Trophoblast cell (in vitro differentiated cells and primary cell): ENCODE results near the gene SRP9.

Source experiments
- DNase-seq, 2 donors: peaks; one replicate each; pipeline ENCODE4 v3.0.0-alpha.2; 2016
- H2AFZ ChIP-seq: 2 replicates; pipeline ENCODE4 v1.6.1; 2013; ENCODE audit warnings: low read length, moderate library complexity, mild to moderate bottlenecking; ENCODE audit not compliant: insufficient read depth, poor library complexity
- H2AK5ac ChIP-seq: 2 replicates; pipeline ENCODE4 v1.6.1; 2013; ENCODE audit warnings: mild to moderate bottlenecking, low read length
- H2BK120ac ChIP-seq: 2 replicates; pipeline ENCODE4 v1.6.1; 2013; ENCODE audit warnings: low read length, mild to moderate bottlenecking, moderate library complexity; ENCODE audit not compliant: insufficient read depth, poor library complexity
- H2BK12ac ChIP-seq: 2 replicates; pipeline ENCODE4 v1.6.1; 2013; ENCODE audit warnings: mild to moderate bottlenecking, low read length, moderate library complexity
- H2BK5ac ChIP-seq: 2 replicates; pipeline ENCODE4 v1.6.1; 2013; ENCODE audit warnings: low read length, low read depth, moderate library complexity, mild to moderate bottlenecking; ENCODE audit not compliant: poor library complexity
- H3K14ac ChIP-seq: 2 replicates; pipeline ENCODE4 v1.6.1; 2013; ENCODE audit warnings: mild to moderate bottlenecking, low read length
- H3K18ac ChIP-seq: 2 replicates; pipeline ENCODE4 v1.6.1; 2013; ENCODE audit warnings: mild to moderate bottlenecking, low read length
- H3K23ac ChIP-seq: 2 replicates; pipeline ENCODE4 v1.6.1; 2013; ENCODE audit warnings: low read length
- H3K27ac ChIP-seq: 2 replicates; pipeline ENCODE4 v1.5.1; 2013; ENCODE audit warnings: low read depth, mild to moderate bottlenecking, inconsistent platforms, low read length, moderate library complexity
- H3K27me3 ChIP-seq: 2 replicates; pipeline ENCODE4 v1.6.1; 2013; ENCODE audit warnings: inconsistent platforms, mild to moderate bottlenecking, low read length, moderate library complexity; ENCODE audit not compliant: insufficient read depth
- H3K36me3 ChIP-seq, 2 experiments: 1 replicate in 1 of 2; 2 replicates in 1 of 2; pipeline ENCODE4 v1.6.1; 2013; ENCODE audit warnings: low read length in 2 of 2, mild to moderate bottlenecking in 2 of 2, moderate library complexity in 1 of 2; ENCODE audit not compliant: insufficient read depth in 2 of 2, control insufficient read depth in 1 of 2
- H3K4ac ChIP-seq: 2 replicates; pipeline ENCODE4 v1.6.1; 2013; ENCODE audit warnings: low read depth, mild to moderate bottlenecking, low read length, moderate library complexity
- H3K4me1 ChIP-seq, 2 experiments: 1 replicate in 1 of 2; 2 replicates in 1 of 2; pipeline ENCODE4 v1.6.1; 2013; ENCODE audit warnings: low read length in 2 of 2, mild to moderate bottlenecking in 2 of 2, moderate library complexity in 1 of 2; ENCODE audit not compliant: insufficient read depth in 2 of 2, control insufficient read depth in 1 of 2
- H3K4me2 ChIP-seq: 2 replicates; pipeline ENCODE4 v1.6.1; 2013; ENCODE audit warnings: inconsistent platforms, mild to moderate bottlenecking, low read length, moderate library complexity
- H3K4me3 ChIP-seq: 2 replicates; pipeline ENCODE4 v1.5.1; 2013; ENCODE audit warnings: mild to moderate bottlenecking, low read depth, low read length, inconsistent platforms
- H3K79me1 ChIP-seq: one replicate; pipeline ENCODE4 v1.6.1; 2013; ENCODE audit warnings: low read length
- H3K79me2 ChIP-seq: 2 replicates; pipeline ENCODE4 v1.6.1; 2013; ENCODE audit warnings: low read length, mild to moderate bottlenecking; ENCODE audit not compliant: control insufficient read depth, insufficient read depth, poor library complexity
- H3K9ac ChIP-seq: 2 replicates; pipeline ENCODE4 v1.6.1; 2013; ENCODE audit warnings: mild to moderate bottlenecking, low read length
- H3K9me3 ChIP-seq: 2 replicates; pipeline ENCODE4 v1.6.1; 2013; ENCODE audit warnings: low read depth, mild to moderate bottlenecking, control low read depth, inconsistent platforms, low read length; ENCODE audit not compliant: insufficient read depth
- H4K12ac ChIP-seq: 2 replicates; pipeline ENCODE4 v1.6.1; 2013; ENCODE audit warnings: low read depth, mild to moderate bottlenecking, low read length, moderate library complexity
- H4K8ac ChIP-seq: 2 replicates; pipeline ENCODE4 v1.6.1; 2013; ENCODE audit warnings: low read depth, mild to moderate bottlenecking, low read length, moderate library complexity
- H4K91ac ChIP-seq: one replicate; pipeline ENCODE4 v1.6.1; 2013; ENCODE audit warnings: low read depth, mild to moderate bottlenecking, low read length, moderate library complexity
- WGBS: extraction: QIAGEN DNeasy Blood & Tissue Kit; methylation state at CpG from one replicate; pipeline ENCODE4 v1.1.7; 2013; ENCODE audit warnings: missing lambda C conversion rate; ENCODE audit not compliant: insufficient read length, insufficient coverage; ENCODE audit errors: extremely low coverage; 5-methylcytosine and 5-hydroxymethylcytosine counted together

Gene SRP9

DNA sequence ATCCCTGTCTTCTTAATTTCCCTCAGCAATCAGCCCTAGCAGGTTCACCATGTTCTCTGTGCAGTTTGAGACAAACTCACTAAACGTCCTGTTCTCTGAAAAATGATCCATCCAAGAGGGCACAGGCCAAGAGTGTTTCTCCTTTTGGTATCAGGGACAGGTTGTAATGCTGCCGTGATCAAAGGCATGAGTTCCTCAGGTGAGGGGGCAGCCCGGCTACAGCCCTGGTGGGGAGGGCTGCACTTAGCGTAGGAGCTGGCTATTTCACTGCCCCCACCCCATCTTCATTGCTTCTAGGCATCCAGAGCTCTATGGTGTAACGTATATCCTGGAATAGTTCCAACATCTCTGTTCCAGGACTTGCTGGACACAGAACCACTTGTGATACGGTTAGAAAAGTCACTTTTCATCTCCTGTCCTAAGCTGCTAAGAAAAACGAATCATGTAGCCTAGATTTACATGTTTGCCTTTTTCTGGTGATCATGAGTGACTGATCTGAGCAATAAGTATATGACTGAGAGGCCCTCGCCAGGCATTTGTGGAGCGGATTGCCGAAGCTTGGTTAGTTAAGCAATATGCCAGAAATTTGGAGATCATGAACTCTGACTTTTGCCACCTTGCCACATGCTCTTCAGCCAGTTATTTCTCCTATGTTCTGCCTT, 41.1 kb upstream of the SRP9 start:
- no peak overlapping the region for H3K4ac ChIP-seq
- WGBS = no CpG with 5 or more reads among the region's 10 CpGs

DNA sequence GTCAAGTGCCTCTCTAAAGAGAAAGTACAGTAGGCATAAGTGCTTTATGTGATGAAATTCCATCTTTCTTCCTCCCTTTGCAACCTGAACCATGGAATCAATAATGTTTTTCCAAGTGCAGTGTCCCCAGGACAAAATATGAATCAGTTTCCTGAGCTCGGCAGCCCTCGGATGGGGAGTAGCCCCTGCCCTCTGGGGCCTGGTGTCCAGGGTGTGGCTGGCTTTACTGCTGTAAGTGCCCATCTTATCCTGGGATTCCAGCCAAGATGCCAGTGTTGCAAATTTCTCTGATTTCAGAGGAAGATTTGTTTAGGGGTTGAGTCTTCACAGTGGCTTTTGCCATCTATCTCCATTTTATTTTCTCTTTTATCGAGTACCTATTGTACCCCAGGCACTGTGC, 40.5 kb upstream of the SRP9 start:
- no peaks in the 10 kb centered on the region for H3K36me3 ChIP-seq
- H2BK5ac ChIP-seq = no peak overlapping the region
- H4K91ac ChIP-seq = no peak overlapping the region
- no peak overlapping the region for H2BK12ac ChIP-seq
- peaks cover 2% of the 10 kb centered on the region for H3K9me3 ChIP-seq
- DNase-seq = no peak
- H3K14ac ChIP-seq = no peak overlapping the region
- no peak overlapping the region for H3K23ac ChIP-seq
- H2AFZ ChIP-seq = no peak overlapping the region
- no peak overlapping the region for H4K8ac ChIP-seq
- H3K4ac ChIP-seq = no peak overlapping the region
- no peaks in the 10 kb centered on the region for H3K79me2 ChIP-seq
- H3K27me3 ChIP-seq = no peaks in the 10 kb centered on the region
- no peak overlapping the region for H3K4me3 ChIP-seq
- H3K79me1 ChIP-seq = no peaks in the 10 kb centered on the region
- H3K4me2 ChIP-seq = no peak overlapping the region
- no peak overlapping the region for H2BK120ac ChIP-seq
- no peak overlapping the region for H3K18ac ChIP-seq
- H2AK5ac ChIP-seq = no peak overlapping the region
- WGBS = no CpG with 5 or more reads among the region's 3 CpGs
- H3K9ac ChIP-seq = no peak overlapping the region
- H3K4me1 ChIP-seq = peaks cover 16 to 19% of the 10 kb centered on the region in 2 experiments
- no peak overlapping the region for H4K12ac ChIP-seq
- H3K27ac ChIP-seq = no peak overlapping the region

More for the DNA sequence above, 41.1 kb upstream of the SRP9 start:
- no peak overlapping the region for H3K4me2 ChIP-seq
- no peaks in the 10 kb centered on the region for H3K79me1 ChIP-seq
- no peak overlapping the region for H4K12ac ChIP-seq
- no peak for DNase-seq
- no peak overlapping the region for H3K9ac ChIP-seq
- H3K27ac ChIP-seq = peak overlapping the region; percentile 31
- no peak overlapping the region for H2BK5ac ChIP-seq
- no peaks in the 10 kb centered on the region for H3K36me3 ChIP-seq
- peaks cover 2% of the 10 kb centered on the region for H3K9me3 ChIP-seq
- H2AK5ac ChIP-seq = no peak overlapping the region
- H4K91ac ChIP-seq = peak overlapping the region; percentile 23
- H2BK12ac ChIP-seq = peak overlapping the region; percentile 51
- H3K23ac ChIP-seq = no peak overlapping the region
- H3K79me2 ChIP-seq = no peaks in the 10 kb centered on the region
- no peak overlapping the region for H3K14ac ChIP-seq
- H3K18ac ChIP-seq = no peak overlapping the region
- no peak overlapping the region for H4K8ac ChIP-seq
- no peak overlapping the region for H3K4me3 ChIP-seq
- H2AFZ ChIP-seq = no peak overlapping the region
- H3K4me1 ChIP-seq = peaks cover 16 to 19% of the 10 kb centered on the region in 2 experiments
- H3K27me3 ChIP-seq = no peaks in the 10 kb centered on the region
- no peak overlapping the region for H2BK120ac ChIP-seq

DNA sequence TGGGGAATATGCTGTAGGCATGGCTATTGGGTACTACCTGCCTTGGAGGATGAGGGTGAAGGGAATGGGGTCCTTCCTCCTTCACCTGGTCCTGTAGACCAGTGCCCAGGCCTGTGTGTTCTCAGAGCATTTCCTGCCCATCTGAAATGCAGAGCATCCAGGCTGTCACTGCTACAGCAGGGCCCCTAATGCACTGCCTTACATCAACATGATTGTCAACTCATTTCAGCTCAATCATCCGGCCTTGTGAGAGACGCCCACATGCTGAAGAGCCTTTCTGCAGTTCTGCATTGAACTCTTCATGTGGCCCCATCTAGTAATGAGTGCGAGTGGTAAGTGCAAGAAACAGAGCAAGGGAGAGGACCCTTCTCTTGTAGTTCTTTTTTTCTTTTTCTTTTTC, 39.8 kb upstream of the SRP9 start:
- no peak overlapping the region for H3K27ac ChIP-seq

DNA sequence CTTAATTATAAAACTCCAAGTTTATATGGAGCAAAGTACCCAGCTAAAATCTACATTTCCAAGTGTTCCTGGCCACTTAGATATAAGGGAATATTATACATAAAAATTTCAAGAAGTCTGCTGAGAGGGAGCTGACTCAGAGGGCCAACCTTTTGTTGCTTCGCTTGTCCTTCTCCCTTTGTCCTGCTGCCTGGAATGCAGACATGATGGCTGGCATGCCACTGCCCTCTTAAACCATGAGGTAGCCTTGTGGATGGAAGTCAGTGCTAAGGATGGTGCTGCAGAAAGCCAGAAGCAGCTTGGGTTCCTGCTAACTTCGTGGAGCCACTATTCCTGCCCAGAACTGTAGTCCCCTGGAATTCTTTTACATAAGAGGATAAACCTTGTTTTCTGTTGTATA, 38.9 kb upstream of the SRP9 start:
- H3K79me1 ChIP-seq = no peaks in the 10 kb centered on the region
- no CpG with 5 or more reads among the region's 2 CpGs for WGBS
- no peak overlapping the region for H3K4me2 ChIP-seq
- H3K23ac ChIP-seq = no peak overlapping the region
- H3K27me3 ChIP-seq = no peaks in the 10 kb centered on the region
- no peak overlapping the region for H4K12ac ChIP-seq
- H4K91ac ChIP-seq = no peak overlapping the region
- peaks cover 2% of the 10 kb centered on the region for H3K9me3 ChIP-seq
- H3K14ac ChIP-seq = no peak overlapping the region
- H3K27ac ChIP-seq = no peak overlapping the region
- peak in 1 of 2 donors; percentile 27 for DNase-seq
- no peak overlapping the region for H2BK5ac ChIP-seq
- no peak overlapping the region for H2BK12ac ChIP-seq
- H3K18ac ChIP-seq = no peak overlapping the region
- H4K8ac ChIP-seq = no peak overlapping the region
- no peak overlapping the region for H3K4ac ChIP-seq
- H2AK5ac ChIP-seq = no peak overlapping the region
- H3K4me3 ChIP-seq = no peak overlapping the region
- H2BK120ac ChIP-seq = no peak overlapping the region
- no peak overlapping the region for H2AFZ ChIP-seq
- peaks cover 16 to 19% of the 10 kb centered on the region in 2 experiments for H3K4me1 ChIP-seq
- H3K9ac ChIP-seq = no peak overlapping the region
- H3K79me2 ChIP-seq = no peaks in the 10 kb centered on the region
- H3K36me3 ChIP-seq = no peaks in the 10 kb centered on the region

More for the DNA sequence above, 39.8 kb upstream of the SRP9 start:
- Histone ChIP-seq H3K9ac (no peak overlapping the region), H3K79me2 (no peaks in the 10 kb centered on the region), H2AK5ac (no peak overlapping the region), H3K14ac (no peak overlapping the region), H2BK12ac (no peak overlapping the region), H2AFZ (no peak overlapping the region), H3K9me3 (peaks cover 2% of the 10 kb centered on the region), H3K4me3 (no peak overlapping the region), H3K36me3 (no peaks in the 10 kb centered on the region), H3K4me2 (no peak overlapping the region), H4K8ac (no peak overlapping the region), H3K4me1 (peaks cover 16 to 19% of the 10 kb centered on the region in 2 experiments), H2BK120ac (no peak overlapping the region), H3K18ac (no peak overlapping the region), H4K91ac (no peak overlapping the region), H3K79me1 (no peaks in the 10 kb centered on the region), H2BK5ac (no peak overlapping the region), H4K12ac (no peak overlapping the region), H3K23ac (no peak overlapping the region), H3K4ac (no peak overlapping the region), H3K27me3 (no peaks in the 10 kb centered on the region)
- no CpG with 5 or more reads among the region's 3 CpGs for WGBS
- no peak for DNase-seq
